ENCODE results near the gene CFAP299.

- TF ChIP-seq ZNF274 (IDR thresholded peaks at IDR 0.05; ENCODE audit: low read depth, low read length) (no peak), YY1 (IDR thresholded peaks at IDR 0.05; ENCODE audit: insufficient read depth, insufficient read length) (no peak), SUZ12 (IDR thresholded peaks at IDR 0.05; ENCODE audit: extremely low read depth, insufficient read depth, insufficient read length) (no peak)
These were observed 415.7 kb downstream of the CFAP299 start for GRCh38 chr4:80751200-80751599.
